ENCODE results near the gene MYB.
A peak's percentile ranks its signal among the peaks of the same experiment; 100 is the strongest.
"Not testable (repeated sequence)": the region's sequence is repeated elsewhere in the genome, so short reads cannot be mapped to it uniquely, and the experiment has no call there.

The MYB gene

DNA sequence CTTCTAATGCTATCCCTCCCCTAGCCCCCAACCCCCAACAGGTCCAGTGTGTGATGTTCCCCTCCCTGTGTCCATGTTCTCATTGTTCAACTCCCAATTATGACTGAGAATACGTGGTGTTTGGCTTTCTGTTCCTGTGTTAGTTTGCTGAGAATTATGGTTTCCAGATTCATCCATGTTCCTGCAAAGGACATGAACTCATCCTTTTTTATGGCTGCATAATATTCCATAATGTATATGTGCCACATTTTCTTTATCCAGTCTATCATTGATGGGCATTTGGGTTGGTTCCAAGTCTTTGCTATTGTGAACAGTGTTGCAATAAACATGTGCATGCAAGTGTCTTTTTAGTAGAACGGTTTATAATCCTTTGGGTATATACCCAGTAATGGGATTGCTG is 30.6 kb upstream of the MYB start:
- H3K4me1 ChIP-seq; H3K9me3 ChIP-seq; H3K27me3 ChIP-seq (ENCODE audit: low read depth); in situ Hi-C loops (cut with MboI; ENCODE audit: low sequenced_read_pairs); H3K36me3 ChIP-seq (replicated peaks); H3K4me3 ChIP-seq; DNase-seq (ENCODE audit: low spot score in 2 of 2): not testable (repeated sequence)

DNA sequence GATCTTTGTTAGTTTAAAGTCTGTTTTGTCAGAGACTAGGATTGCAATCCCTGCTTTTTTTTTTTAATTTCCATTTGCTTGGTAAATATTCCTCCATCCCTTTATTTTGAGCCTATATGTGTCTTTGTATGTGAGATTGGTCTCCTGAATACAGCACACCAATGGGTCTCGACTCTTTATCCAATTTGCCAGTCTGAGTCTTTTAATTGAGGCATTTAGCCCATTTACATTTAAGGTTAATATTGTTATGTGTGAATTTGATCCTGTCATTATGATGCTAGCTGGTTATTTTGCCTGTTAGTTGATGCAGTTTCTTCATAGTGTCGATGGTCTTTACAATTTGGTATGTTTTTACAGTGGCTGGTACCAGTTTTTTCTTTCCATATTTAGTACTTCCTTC is 27.0 kb upstream of the MYB start:
- H3K27me3 ChIP-seq (ENCODE audit: low read depth); H3K9me3 ChIP-seq; DNase-seq (ENCODE audit: low spot score in 2 of 2); H3K4me1 ChIP-seq; H3K4me3 ChIP-seq; H3K36me3 ChIP-seq (replicated peaks); in situ Hi-C loops (cut with MboI; ENCODE audit: low sequenced_read_pairs): not testable (repeated sequence)

DNA sequence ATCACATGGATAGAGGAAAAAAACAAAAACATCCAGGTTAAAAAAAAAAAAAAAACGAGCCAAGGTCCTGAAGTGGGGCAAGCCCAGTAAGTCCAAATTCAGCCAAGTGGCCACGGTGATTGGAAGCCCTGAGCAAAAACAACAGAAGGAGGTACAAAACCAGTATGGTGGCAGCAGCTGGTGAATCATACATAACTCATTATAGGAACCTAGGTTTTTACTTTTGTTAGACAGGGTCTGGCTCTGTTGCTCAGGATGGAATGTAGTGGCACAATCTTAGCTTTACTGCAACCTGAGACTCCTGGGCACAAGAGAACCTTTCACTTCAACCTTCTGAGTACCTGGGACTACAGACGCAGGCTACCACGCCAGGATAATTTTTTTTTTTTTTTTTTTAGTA is 22.7 kb upstream of the MYB start:
- DNase-seq (ENCODE audit: low spot score in 2 of 2) = no peak
- in situ Hi-C loops (cut with MboI; ENCODE audit: low sequenced_read_pairs) = no loop called here

DNA sequence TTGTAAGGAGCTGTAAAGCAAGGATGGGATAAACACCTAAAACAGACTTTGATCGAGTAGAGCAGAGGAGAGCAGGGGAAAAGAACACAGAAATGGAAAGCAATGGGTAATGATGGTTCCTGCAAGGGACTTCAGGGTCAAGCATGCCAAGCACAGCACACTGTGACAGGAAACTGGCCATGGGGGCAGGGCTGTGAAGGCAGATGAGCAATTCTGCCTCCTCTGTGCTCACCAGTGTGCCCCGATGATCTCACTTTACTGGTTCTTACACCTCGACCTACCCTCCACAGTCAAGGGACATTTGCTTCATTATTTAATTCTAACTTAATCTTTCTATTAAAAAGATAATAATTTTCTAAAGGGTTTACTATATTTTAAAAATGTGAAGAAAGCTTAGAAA is 21.6 kb upstream of the MYB start:
- Histone ChIP-seq H3K9me3 (no peaks in the 10 kb centered on the region), H3K36me3 (replicated peaks) (no peaks in the 10 kb centered on the region), H3K4me3 (no peak overlapping the region), H3K4me1 (no peaks in the 10 kb centered on the region), H3K27me3 (ENCODE audit: low read depth) (no peaks in the 10 kb centered on the region)
- no peak for DNase-seq (ENCODE audit: low spot score in 2 of 2)
- in situ Hi-C loops (cut with MboI; ENCODE audit: low sequenced_read_pairs) = no loop called here

More for the DNA sequence above, 22.7 kb upstream of the MYB start:
- Histone ChIP-seq H3K4me1 (no peaks in the 10 kb centered on the region), H3K27me3 (ENCODE audit: low read depth) (no peaks in the 10 kb centered on the region), H3K36me3 (replicated peaks) (no peaks in the 10 kb centered on the region), H3K9me3 (no peaks in the 10 kb centered on the region), H3K4me3 (no peak overlapping the region)

DNA sequence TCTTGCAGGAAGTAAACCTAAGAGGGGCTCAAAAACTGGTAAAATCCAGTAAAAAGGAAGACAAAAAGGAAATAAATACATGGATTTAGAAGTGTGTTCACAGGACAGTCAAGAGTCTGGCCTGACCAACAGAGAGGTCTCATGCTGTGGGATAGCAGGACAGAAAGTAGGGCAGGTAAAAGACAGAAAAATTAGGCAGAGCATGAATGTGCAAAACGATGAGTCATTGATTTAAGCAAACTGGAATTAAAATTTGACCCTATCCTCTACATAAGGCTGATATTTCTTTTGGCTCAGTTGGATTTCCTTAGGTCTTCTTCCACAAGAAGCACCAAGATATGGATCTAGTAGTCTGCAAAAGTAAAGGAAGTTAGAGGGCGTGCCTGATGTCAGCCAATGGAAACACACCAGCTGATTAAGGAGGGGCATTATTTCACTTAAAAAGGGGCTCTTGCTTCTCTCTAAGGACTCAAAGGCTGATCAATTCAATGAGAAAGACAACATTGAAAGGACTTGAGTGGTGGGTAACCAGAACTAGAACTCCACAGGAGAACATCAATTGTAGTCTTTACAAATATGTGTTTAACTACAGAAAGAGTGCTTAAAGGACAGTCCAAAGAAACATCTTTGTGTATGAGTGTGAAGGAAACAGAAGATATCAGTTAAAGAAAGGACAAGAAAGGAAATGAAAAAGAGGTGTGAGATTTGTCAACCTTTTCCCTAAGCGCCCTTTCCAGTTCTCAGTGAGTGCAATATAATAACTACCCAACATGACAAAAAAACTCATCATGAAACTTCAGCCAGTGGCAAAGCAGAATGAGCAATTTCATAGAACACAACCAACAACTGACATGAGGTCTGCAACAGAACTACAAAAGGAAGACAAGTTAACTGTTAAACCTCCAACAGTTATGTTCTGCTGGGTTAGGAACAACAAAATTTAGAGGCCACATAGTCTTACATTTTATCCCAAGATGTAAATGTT is 19.4 kb upstream of the MYB start:
- in situ Hi-C loops (cut with MboI; ENCODE audit: low sequenced_read_pairs) = no loop called here
- Histone ChIP-seq H3K9me3 (no peaks in the 10 kb centered on the region), H3K27me3 (ENCODE audit: low read depth) (no peaks in the 10 kb centered on the region), H3K36me3 (replicated peaks) (no peaks in the 10 kb centered on the region), H3K4me1 (no peaks in the 10 kb centered on the region), H3K4me3 (no peak overlapping the region)
- DNase-seq (ENCODE audit: low spot score in 2 of 2) = no peak

DNA sequence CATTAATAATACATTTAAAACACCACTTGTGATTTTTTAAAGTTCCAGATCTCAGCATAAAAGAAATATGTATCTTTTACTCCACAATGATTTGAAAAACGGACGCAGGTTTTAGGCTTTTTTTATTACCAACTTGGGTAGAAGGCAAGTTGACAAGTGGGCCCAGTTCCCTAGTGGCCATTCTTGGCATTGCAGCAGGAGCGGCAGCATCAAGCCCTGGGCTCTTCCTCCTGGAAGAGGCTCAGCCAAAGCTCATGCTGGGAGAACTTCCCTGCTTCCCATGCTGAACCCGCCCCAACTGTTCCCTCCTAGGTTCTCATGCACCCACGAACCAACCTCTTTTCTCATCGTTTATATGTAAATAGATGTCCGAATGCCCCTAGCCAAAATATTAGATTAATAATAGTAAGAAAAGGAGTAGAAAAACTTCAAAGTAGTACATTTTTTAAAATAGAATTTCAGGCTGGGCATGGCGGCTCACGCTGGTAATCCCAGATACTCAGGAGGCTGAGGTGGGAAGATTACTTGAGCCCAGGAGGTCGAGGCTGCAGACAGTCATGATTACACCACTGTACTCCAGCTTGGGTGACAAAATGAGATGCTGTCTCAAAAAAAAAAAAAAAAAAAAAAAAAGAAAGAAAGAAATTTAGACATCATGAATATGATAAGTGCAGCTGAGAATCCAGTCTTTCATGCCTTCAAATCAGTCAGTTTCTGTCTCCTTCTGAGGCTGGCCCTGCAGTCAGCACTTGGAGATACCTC is 18.2 kb upstream of the MYB start:
- in situ Hi-C loops (cut with MboI; ENCODE audit: low sequenced_read_pairs) = no loop called here
- DNase-seq (ENCODE audit: low spot score in 2 of 2) = peak; percentile 32 to 89
- H3K4me1 ChIP-seq = peaks cover 6% of the 10 kb centered on the region
- no peaks in the 10 kb centered on the region for H3K9me3 ChIP-seq
- no peaks in the 10 kb centered on the region for H3K27me3 ChIP-seq (ENCODE audit: low read depth)
- H3K4me3 ChIP-seq = no peak overlapping the region
- H3K36me3 ChIP-seq (replicated peaks) = no peaks in the 10 kb centered on the region

DNA sequence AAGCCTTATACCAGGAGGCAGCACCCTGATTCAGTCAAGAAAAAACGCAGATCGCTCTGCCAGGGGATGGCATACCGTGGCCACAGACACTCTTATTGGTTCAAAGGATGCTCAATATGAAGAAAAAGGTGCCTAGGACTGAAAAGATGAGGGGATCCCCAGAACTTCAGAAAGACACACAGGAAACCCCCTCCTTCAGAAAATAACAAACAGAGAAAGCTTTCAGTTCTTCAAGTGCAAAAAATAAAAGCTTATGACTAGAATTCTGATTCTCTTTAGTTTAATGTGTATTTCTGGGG is 17.7 kb upstream of the MYB start:
- Histone ChIP-seq H3K9me3 (no peaks in the 10 kb centered on the region), H3K27me3 (ENCODE audit: low read depth) (no peaks in the 10 kb centered on the region), H3K36me3 (replicated peaks) (no peaks in the 10 kb centered on the region), H3K4me1 (peaks cover 11% of the 10 kb centered on the region), H3K4me3 (no peak overlapping the region)
- DNase-seq (ENCODE audit: low spot score in 2 of 2) = no peak
- in situ Hi-C loops (cut with MboI; ENCODE audit: low sequenced_read_pairs) = no loop called here

DNA sequence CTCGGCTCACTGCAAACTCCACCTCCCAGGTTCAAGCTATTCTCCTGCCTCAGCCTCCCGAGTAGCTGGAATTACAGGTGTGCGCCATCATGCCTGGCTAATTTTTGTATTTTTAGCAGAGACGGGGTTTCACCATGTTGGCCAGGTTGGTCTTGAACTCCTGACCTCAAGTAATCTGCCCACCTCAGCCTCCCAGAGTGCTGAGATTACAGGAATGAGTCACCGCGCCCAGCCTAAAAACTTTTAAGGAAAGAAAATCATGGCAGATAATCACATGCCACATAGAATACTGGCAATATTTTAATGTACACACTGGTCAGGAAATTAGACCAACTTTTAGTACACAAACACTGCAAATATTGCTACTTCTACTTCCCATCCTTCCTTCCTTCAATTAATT is 16.7 kb upstream of the MYB start:
- H3K36me3 ChIP-seq (replicated peaks); H3K4me3 ChIP-seq; DNase-seq (ENCODE audit: low spot score in 2 of 2); H3K9me3 ChIP-seq; H3K27me3 ChIP-seq (ENCODE audit: low read depth); in situ Hi-C loops (cut with MboI; ENCODE audit: low sequenced_read_pairs): not testable (repeated sequence)
- H3K4me1 ChIP-seq = peaks cover 11% of the 10 kb centered on the region

DNA sequence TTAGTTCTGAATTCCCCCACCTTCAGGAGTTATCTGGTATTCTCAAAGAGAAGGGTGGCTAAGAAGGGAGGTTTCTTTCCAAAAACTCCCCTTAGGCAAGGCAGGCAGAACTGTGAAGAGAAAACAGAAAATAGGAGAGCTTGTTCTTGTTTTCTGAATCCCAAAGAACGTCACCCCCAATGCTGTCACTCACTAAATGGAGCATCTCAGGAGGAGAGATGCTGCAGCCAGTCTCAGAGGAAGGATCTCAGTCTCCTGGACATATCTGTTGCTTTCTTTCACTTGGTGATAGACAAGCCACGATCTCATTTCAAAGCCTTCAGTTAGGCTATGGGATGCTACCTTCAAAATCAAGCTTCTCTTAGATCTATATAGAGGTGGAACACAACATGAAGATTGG is 16.1 kb upstream of the MYB start:
- Histone ChIP-seq H3K27me3 (ENCODE audit: low read depth) (no peaks in the 10 kb centered on the region; the same call in 1 of the 2 replicates), H3K4me1 (peaks cover 11% of the 10 kb centered on the region), H3K4me3 (no peak overlapping the region), H3K9me3 (no peaks in the 10 kb centered on the region), H3K36me3 (replicated peaks) (no peaks in the 10 kb centered on the region)
- no peak for DNase-seq (ENCODE audit: low spot score in 2 of 2)
- in situ Hi-C loops (cut with MboI; ENCODE audit: low sequenced_read_pairs) = no loop called here

DNA sequence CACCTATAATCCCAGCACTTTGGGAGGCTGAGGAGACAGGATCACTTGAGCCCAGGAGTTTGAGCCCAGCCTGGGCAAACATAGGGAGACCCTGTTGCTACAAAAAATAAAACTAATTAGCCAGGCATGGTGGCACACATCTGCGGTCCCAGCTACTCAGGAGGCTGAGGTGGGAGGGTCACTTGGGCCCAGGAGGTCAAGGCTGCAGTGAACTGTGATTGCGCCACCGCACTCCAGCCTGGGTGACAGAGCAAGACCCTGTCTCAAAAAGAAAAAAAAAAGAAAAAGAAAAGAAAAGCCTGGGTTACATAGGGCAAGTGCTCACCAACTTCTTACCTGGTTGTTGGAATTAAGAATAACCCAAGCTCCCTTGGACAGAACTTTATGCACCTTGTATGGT is 14.6 kb upstream of the MYB start:
- H3K36me3 ChIP-seq (replicated peaks) = no peaks in the 10 kb centered on the region
- DNase-seq (ENCODE audit: low spot score in 2 of 2) = no peak
- in situ Hi-C loops (cut with MboI; ENCODE audit: low sequenced_read_pairs) = no loop called here

DNA sequence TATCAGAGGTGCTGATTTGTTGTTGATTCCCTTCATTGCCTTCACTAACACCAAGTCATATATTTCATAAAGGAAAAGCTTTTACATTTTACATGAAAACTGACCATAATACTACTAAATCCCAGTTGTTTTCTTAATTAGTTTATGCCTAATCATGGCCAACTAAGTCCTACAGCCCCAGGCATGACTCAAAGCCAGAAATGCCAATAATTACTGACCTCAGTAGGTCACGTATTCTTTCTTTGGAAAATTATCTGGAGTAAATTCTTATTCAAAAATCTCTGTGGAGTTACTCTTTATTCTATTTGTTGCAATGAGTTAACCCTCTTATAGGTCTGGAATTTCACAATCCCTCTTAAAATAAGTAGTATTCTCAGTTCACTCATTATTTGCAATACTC is 13.5 kb upstream of the MYB start:
- Histone ChIP-seq H3K27me3 (ENCODE audit: low read depth) (no peaks in the 10 kb centered on the region; the same call in 1 of the 2 replicates), H3K9me3 (no peaks in the 10 kb centered on the region), H3K4me3 (no peak overlapping the region), H3K4me1 (peaks cover 11% of the 10 kb centered on the region), H3K36me3 (replicated peaks) (no peaks in the 10 kb centered on the region)
- in situ Hi-C loops (cut with MboI; ENCODE audit: low sequenced_read_pairs) = no loop called here
- DNase-seq (ENCODE audit: low spot score in 2 of 2) = peak; percentile 40 to 79

More for the DNA sequence above, 14.6 kb upstream of the MYB start:
- Histone ChIP-seq H3K4me3 (no peak overlapping the region), H3K4me1 (peaks cover 11% of the 10 kb centered on the region), H3K9me3 (no peaks in the 10 kb centered on the region), H3K27me3 (ENCODE audit: low read depth) (no peaks in the 10 kb centered on the region; the same call in 1 of the 2 replicates)

DNA sequence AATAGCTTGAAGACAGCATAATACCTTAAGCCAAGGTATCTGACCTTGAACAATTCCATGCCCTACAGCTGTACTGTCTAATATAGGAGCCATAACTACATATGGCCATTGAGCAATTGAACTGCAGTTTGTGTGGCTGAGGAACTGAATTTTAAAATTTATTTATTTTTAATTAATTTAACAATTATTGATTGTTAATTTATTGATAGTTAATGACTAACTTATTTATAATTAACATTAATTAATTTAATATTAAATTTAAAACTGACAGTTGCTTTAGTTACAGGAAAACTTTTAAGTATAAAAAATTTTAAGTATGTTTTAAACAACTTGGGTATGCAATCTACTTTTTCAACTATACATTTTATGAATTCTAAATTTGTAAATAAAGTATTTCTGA is 12.3 kb upstream of the MYB start:
- Histone ChIP-seq H3K36me3 (replicated peaks) (no peaks in the 10 kb centered on the region), H3K27me3 (ENCODE audit: low read depth) (no peaks in the 10 kb centered on the region; the same call in 1 of the 2 replicates), H3K9me3 (no peaks in the 10 kb centered on the region), H3K4me3 (no peak overlapping the region), H3K4me1 (peaks cover 11% of the 10 kb centered on the region)
- no peak for DNase-seq (ENCODE audit: low spot score in 2 of 2)
- in situ Hi-C loops (cut with MboI; ENCODE audit: low sequenced_read_pairs) = no loop called here

DNA sequence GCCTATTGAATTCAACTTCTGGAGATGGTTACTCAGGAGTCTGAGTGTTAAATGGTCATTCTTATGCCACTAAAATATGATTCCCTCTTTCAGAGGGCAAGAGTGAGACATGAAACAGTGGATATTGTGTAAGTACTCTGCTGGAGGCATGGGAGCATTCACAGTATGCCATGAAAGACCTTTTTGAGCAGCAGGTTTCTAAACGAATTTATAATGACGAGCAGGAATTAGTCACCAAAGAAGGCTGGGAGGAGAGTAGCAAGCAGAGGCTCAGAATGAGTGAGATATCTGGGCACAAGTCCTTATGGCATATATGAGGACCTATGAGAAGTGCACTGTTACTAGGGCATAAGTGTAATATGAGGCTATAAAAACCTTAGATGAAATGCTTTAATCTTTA is 10.9 kb upstream of the MYB start:
- Histone ChIP-seq H3K4me3 (no peak overlapping the region), H3K27me3 (ENCODE audit: low read depth) (no peaks in the 10 kb centered on the region; the same call in 1 of the 2 replicates), H3K4me1 (peaks cover 11% of the 10 kb centered on the region), H3K36me3 (replicated peaks) (no peaks in the 10 kb centered on the region), H3K9me3 (no peaks in the 10 kb centered on the region)
- in situ Hi-C loops (cut with MboI; ENCODE audit: low sequenced_read_pairs) = no loop called here
- DNase-seq (ENCODE audit: low spot score in 2 of 2) = no peak

DNA sequence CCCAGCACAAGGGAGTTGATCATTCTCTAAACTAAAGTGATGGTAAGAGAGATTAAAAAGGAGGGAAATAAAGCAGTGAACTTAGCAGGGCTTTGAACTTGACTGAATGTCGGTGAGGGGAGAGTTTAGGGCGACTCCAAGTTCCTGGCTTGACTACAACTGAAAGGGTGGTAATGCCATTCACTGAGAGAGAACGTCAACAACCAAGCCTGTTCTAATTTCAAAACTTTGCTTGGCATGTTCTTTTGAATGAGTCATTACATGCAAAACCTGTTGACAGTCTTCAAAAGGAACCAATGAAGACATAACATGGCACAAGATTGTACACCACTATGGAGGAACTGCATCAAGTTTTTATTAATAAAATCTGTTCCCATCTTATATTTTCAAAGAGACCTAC is 10.3 kb upstream of the MYB start:
- no peak for DNase-seq (ENCODE audit: low spot score in 2 of 2)
- Histone ChIP-seq H3K9me3 (no peaks in the 10 kb centered on the region), H3K27me3 (ENCODE audit: low read depth) (no peaks in the 10 kb centered on the region; the same call in 1 of the 2 replicates), H3K4me3 (no peak overlapping the region), H3K4me1 (peaks cover 11% of the 10 kb centered on the region), H3K36me3 (replicated peaks) (no peaks in the 10 kb centered on the region)
- in situ Hi-C loops (cut with MboI; ENCODE audit: low sequenced_read_pairs) = no loop called here
